ENCODE measurements around the gene CALCR.

DNA sequence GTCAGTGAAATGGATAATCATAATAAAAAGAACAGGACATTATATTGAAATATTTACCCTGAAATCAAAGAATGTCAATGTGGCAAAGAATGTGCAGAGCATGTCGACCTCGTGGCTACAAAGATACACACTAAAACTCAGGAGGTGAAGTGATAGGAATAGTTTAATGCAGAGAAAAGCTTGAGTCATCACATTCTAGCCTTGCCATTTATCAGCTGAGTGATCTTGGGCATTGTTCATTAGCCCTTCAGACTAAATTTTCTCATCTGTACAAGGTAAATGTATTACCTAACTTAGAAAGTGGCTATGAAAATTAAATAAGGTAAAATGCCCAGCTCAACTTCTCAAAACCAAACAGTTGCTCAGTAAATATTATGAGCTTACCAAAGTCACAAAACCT, 22.6 kb downstream of the CALCR start:
- no peak for TF ChIP-seq ZFP30 (CRISPR knock-in tag; IDR thresholded peaks at IDR 0.05)
- no peak for TF ChIP-seq ZFP3 (CRISPR knock-in tag; IDR thresholded peaks at IDR 0.05)
- TF ChIP-seq, protein P1, sequence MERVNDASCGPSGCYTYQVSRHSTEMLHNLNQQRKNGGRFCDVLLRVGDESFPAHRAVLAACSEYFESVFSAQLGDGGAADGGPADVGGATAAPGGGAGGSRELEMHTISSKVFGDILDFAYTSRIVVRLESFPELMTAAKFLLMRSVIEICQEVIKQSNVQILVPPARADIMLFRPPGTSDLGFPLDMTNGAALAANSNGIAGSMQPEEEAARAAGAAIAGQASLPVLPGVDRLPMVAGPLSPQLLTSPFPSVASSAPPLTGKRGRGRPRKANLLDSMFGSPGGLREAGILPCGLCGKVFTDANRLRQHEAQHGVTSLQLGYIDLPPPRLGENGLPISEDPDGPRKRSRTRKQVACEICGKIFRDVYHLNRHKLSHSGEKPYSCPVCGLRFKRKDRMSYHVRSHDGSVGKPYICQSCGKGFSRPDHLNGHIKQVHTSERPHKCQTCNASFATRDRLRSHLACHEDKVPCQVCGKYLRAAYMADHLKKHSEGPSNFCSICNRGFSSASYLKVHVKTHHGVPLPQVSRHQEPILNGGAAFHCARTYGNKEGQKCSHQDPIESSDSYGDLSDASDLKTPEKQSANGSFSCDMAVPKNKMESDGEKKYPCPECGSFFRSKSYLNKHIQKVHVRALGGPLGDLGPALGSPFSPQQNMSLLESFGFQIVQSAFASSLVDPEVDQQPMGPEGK (CRISPR knock-in tag; IDR thresholded peaks at IDR 0.05; ENCODE audit: borderline replicate concordance) = no peak
- TF ChIP-seq TCF4 (CRISPR knock-in tag; IDR thresholded peaks at IDR 0.05; ENCODE audit: borderline replicate concordance) = no peak
- TF ChIP-seq ARNTL (CRISPR knock-in tag; IDR thresholded peaks at IDR 0.05; ENCODE audit: borderline replicate concordance, low read depth) = no peak
